K562 (cell line): ENCODE measurements around the gene RCOR2. TPM values are rescaled to one million over a fixed set of nuclear protein-coding genes. Genes with fewer than 3 reads are reported as not detected.

Experiments used
- ATAC-seq: fragments of 200-7000 bp; cut with Tn5 transposase; 3 replicates; pipeline ENCODE4 v1.9.1; 2020; ENCODE audit warnings: moderate library complexity
- BruUV-seq: library from RNA; stranded (reverse); fragments of 400-500 nt; replicated peaks from 2 replicates; lab custom pipeline; 2021; lab: Mats Ljungman, UMichigan
- CTCF ChIA-PET: fragments of 300-600 bp; formaldehyde crosslinking; extraction: SDS; loops from one replicate; lab custom pipeline; 2021; ENCODE audit warnings: low intra/inter-chr PET ratio; lab: Yijun Ruan, JAX
- POLR2A ChIA-PET: fragments of 300-600, 350-650 bp; sonication (Branson Sonifier 250); formaldehyde crosslinking; extraction: SDS; loops from one replicate; lab custom pipeline; 2021; ENCODE audit warnings: antibody characterized with exemption, inconsistent platforms; lab: Yijun Ruan, JAX
- DNase-seq, 4 experiments: peaks; one replicate each; pipeline versions ENCODE4 v3.0.0 to v3.0.0-alpha.2; 2011 to 2018; ENCODE audit warnings: low spot score in 3 of 4, mixed read lengths in 3 of 4; ENCODE audit errors: extremely low read depth in 1 of 4
- FAIRE-seq: peaks from 2 replicates; lab custom pipeline; 2011; peaks lifted over from hg19 to GRCh38; lab: Jason Lieb, UNC
- H2AFZ ChIP-seq: 2 replicates; pipeline ENCODE4 v1.6.0; 2011; ENCODE audit warnings: low read depth, low read length, control low read depth, inconsistent platforms
- H3K27ac ChIP-seq: fragments of 200-600 bp; 3 replicates; pipeline ENCODE4 v1.8.0; 2011; ENCODE audit warnings: low read depth, mild to moderate bottlenecking, control low read depth, inconsistent platforms, low read length, moderate library complexity, mixed read lengths; ENCODE audit errors: extremely low read depth
- H3K27me3 ChIP-seq, 2 experiments: fragments of 300-600 bp in 1 of 2; 2 replicates in 1 of 2; 3 replicates in 1 of 2; pipeline versions ENCODE4 v1.6.0 to v1.8.0; 2011; ENCODE audit warnings: inconsistent platforms in 2 of 2, low read length in 2 of 2, mild to moderate bottlenecking in 1 of 2, mixed read lengths in 1 of 2, moderate library complexity in 1 of 2; ENCODE audit not compliant: control insufficient read depth in 2 of 2, insufficient read depth in 2 of 2
- H3K36me3 ChIP-seq: fragments of 300-600 bp; 3 replicates; pipeline ENCODE4 v1.8.0; 2011; ENCODE audit warnings: mild to moderate bottlenecking, low read length, inconsistent platforms; ENCODE audit not compliant: control insufficient read depth, insufficient read depth
- H3K4me1 ChIP-seq, 2 experiments: fragments of 200-600 bp in 1 of 2; replicated peaks in 1 of 2; 2 replicates in 1 of 2; 3 replicates in 1 of 2; pipeline versions ENCODE4 v1.5.1 to v1.8.0; 2011; ENCODE audit warnings: inconsistent platforms in 2 of 2, low read length in 2 of 2, mild to moderate bottlenecking in 1 of 2, mixed read lengths in 1 of 2, moderate library complexity in 1 of 2; ENCODE audit not compliant: control insufficient read depth in 2 of 2, insufficient read depth in 2 of 2
- H3K4me2 ChIP-seq: 2 replicates; pipeline ENCODE4 v1.6.1; 2011; ENCODE audit warnings: low read length, control low read depth, inconsistent platforms, mixed read lengths; ENCODE audit not compliant: insufficient read depth
- H3K4me3 ChIP-seq: fragments of 200-600 bp; sonication (generic), shearing (Covaris generic); 2 replicates; pipeline ENCODE4 v1.5.1; 2016; ENCODE audit warnings: control low read depth, inconsistent platforms
- H3K79me2 ChIP-seq: fragments of 200-600 bp; 3 replicates; pipeline ENCODE4 v1.8.0; 2011; ENCODE audit warnings: low read length, inconsistent platforms; ENCODE audit not compliant: control insufficient read depth, insufficient read depth
- H3K9ac ChIP-seq, 2 experiments: 2 replicates each; pipeline versions ENCODE4 v1.6.0 to v1.6.1; 2011; ENCODE audit warnings: low read depth in 2 of 2, low read length in 2 of 2, control low read depth in 1 of 2, inconsistent platforms in 1 of 2, mild to moderate bottlenecking in 1 of 2, mixed read lengths in 1 of 2; ENCODE audit not compliant: insufficient read depth in 1 of 2
- H3K9me1 ChIP-seq: one replicate; pipeline ENCODE4 v1.6.0; 2011; ENCODE audit warnings: inconsistent platforms, mild to moderate bottlenecking, low read length, moderate library complexity; ENCODE audit not compliant: control insufficient read depth, insufficient read depth
- H3K9me3 ChIP-seq: replicated peaks from 2 replicates; pipeline ENCODE4 v1.5.1; 2011; ENCODE audit warnings: low read depth, low read length, inconsistent platforms; ENCODE audit not compliant: control insufficient read depth, insufficient read depth
- H4K20me1 ChIP-seq: replicated peaks from 2 replicates; pipeline ENCODE4 v1.6.1; 2011; ENCODE audit warnings: low read length, inconsistent platforms, mixed read lengths; ENCODE audit not compliant: control insufficient read depth, insufficient read depth
- CEBPG ChIP-seq, 3 experiments: fragments of 200-800 bp in 1 of 3; sonication (Bioruptor generic) in 1 of 3; sonication (generic) in 1 of 3; formaldehyde crosslinking in 1 of 3; IDR thresholded peaks in 2 of 3; conservative IDR thresholded peaks in 1 of 3; 2 replicates each; pipeline versions ENCODE4 v1.6.1 to v1.8.0; 2016 to 2022; ENCODE audit warnings: missing compliant biosample characterization in 2 of 3, missing genetic modification characterization in 2 of 3, mild to moderate bottlenecking in 1 of 3, missing genetic modification reagents in 1 of 3
- HSF4 ChIP-seq: fragments of 250-450 bp; sonication (Bioruptor Pico); IDR thresholded peaks from 2 replicates; pipeline ENCODE4 v2.1.2; 2022; ENCODE audit warnings: mild to moderate bottlenecking, moderate library complexity, borderline replicate concordance
- KHSRP ChIP-seq: fragments of 450-650 bp; IDR thresholded peaks from 2 replicates; pipeline ENCODE4 v1.6.1; 2017
- NR2C1 ChIP-seq, 2 experiments: fragments of 450-650 bp; IDR thresholded peaks; 2 replicates each; pipeline ENCODE4 v1.6.1; 2017; ENCODE audit warnings: mild to moderate bottlenecking in 2 of 2, antibody characterized with exemption in 1 of 2, inconsistent platforms in 1 of 2, missing compliant biosample characterization in 1 of 2, missing genetic modification characterization in 1 of 2
- POLR2H ChIP-seq: IDR thresholded peaks from 2 replicates; pipeline ENCODE4 v1.6.1; 2016; ENCODE audit warnings: missing genetic modification characterization, low read depth, mild to moderate bottlenecking, control low read depth, missing compliant biosample characterization, moderate library complexity
- POLR3G ChIP-seq: IDR thresholded peaks from 2 replicates; pipeline ENCODE4 v1.6.1; 2011; ENCODE audit not compliant: insufficient read length, insufficient replicate concordance; ENCODE audit errors: extremely low read depth
- ZBTB1 ChIP-seq: sonication (generic); formaldehyde crosslinking; IDR thresholded peaks from 2 replicates; pipeline ENCODE4 v1.8.1; 2023; ENCODE audit warnings: missing genetic modification reagents, low read depth, mild to moderate bottlenecking, borderline replicate concordance
- ZSCAN29 ChIP-seq: fragments of 450-650 bp; IDR thresholded peaks from 2 replicates; pipeline ENCODE4 v1.6.1; 2017
- WGBS: fragments of 100-300 bp; shearing (Covaris generic); methylation state at CpG from one replicate; pipeline ENCODE4 v1.1.6; 2016; ENCODE audit warnings: low coverage, mixed read lengths; ENCODE audit not compliant: insufficient coverage; ENCODE audit errors: missing lambda C conversion rate; 5-methylcytosine and 5-hydroxymethylcytosine counted together
- in situ Hi-C: fragments of 300-500 bp; cut with MboI; formaldehyde crosslinking; loops from 4 replicates; pipeline ENCODE4 v1.15.0; 2018; ENCODE audit warnings: inconsistent platforms, mixed read lengths
- intact Hi-C: fragments of 100-400 bp; cut with micrococcal nuclease; formaldehyde crosslinking; loops from 2 replicates; pipeline ENCODE4 v1.14.2; 2022
- polyA plus RNA-seq, 8 experiments: library from polyadenylated mRNA; depleted of rRNA in 4 of 8; stranded (reverse) in 5 of 8; unstranded in 3 of 8; fragments of >200 nt; fragmentation: Nextera tagmentation in 2 of 8; fragmentation: Illumina TruSeq in 1 of 8; extraction: Ambion mirVana in 2 of 8; extraction: Trizol in 1 of 8; gene quantifications; 2 replicates each; pipeline versions ENCODE4 v1.2.1 to v1.2.3, GENCODE V29; 2011 to 2014; ENCODE audit warnings: inconsistent platforms in 1 of 8, missing spikeins in 1 of 8
- total RNA-seq, 7 experiments: library from RNA; depleted of rRNA in 6 of 7; stranded (reverse); fragments of >200 nt in 6 of 7; fragmentation: Illumina TruSeq in 2 of 7; extraction: Trizol in 2 of 7; gene quantifications; 2 replicates each; pipeline versions ENCODE4 v1.2.1 to v1.2.3, GENCODE V29; 2011 to 2021; ENCODE audit warnings: low replicate concordance in 1 of 7
- TF ChIP-seq, protein P1 (sequence below): fragments of 450-650 bp; IDR thresholded peaks from one replicate; pipeline ENCODE4 v1.6.1; 2018; ENCODE audit warnings: mild to moderate bottlenecking, moderate library complexity; ENCODE audit not compliant: partially characterized antibody
- TF ChIP-seq, protein P2 (sequence below): sonication (generic); formaldehyde crosslinking; IDR thresholded peaks from 2 replicates; pipeline ENCODE4 v1.8.0; 2022; ENCODE audit warnings: mild to moderate bottlenecking, missing genetic modification reagents
- TF ChIP-seq, protein P3 (sequence below): fragments of 250-450 bp; sonication (Bioruptor Pico); IDR thresholded peaks from 2 replicates; pipeline ENCODE4 v1.4.0; 2020; ENCODE audit warnings: mild to moderate bottlenecking
- TF ChIP-seq, protein P4 (sequence below): fragments of 250-450 bp; sonication (Bioruptor Pico); IDR thresholded peaks from 2 replicates; pipeline ENCODE4 v1.8.0; 2021; ENCODE audit warnings: borderline replicate concordance, mild to moderate bottlenecking, moderate library complexity; ENCODE audit not compliant: poor library complexity, severe bottlenecking
- TF ChIP-seq, protein P5 (sequence below): fragments of 450-650 bp; formaldehyde crosslinking; IDR thresholded peaks from 2 replicates; pipeline ENCODE4 v1.4.0; 2020; ENCODE audit warnings: mild to moderate bottlenecking, moderate library complexity

Gene RCOR2
- total and polyA plus RNA-seq, 9 of the 15 experiments (the other 6 are each of a cell fraction or from before 2014, with no cell fraction given) = 0.04 to 6.5 (median 2.5) TPM; not detected in 1

DNA sequence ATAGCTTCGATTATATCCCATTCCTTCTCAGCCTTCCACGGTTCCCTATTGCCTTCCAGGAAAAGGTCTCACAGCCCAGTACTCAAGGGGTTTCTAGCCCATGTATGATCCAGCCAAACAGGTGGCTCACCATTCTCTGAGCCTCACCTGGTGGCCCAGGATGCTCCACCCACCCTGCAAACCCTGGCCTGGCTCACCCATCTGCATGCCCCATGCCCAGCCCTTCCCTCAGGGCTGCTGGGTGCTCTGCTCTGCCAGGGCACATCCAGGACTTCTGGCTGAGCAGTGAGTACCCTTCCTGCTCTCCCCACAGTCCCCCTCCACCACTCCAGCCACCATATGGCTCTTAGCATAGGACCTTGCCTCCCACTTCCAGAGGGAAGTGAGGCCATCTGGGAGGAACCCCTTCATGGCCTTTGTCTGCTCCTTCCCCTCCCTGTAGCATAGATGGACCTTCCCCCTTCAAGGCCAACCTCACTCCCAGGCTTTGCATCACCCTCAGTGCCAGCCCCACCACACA lies 5.8 kb upstream of the RCOR2 start (continued):
- no peak for TF ChIP-seq POLR3G
- no peak for TF ChIP-seq POLR2H (tag)
- TF ChIP-seq ZBTB1 (CRISPR knock-in tag) = no peak
- TF ChIP-seq, protein P1, sequence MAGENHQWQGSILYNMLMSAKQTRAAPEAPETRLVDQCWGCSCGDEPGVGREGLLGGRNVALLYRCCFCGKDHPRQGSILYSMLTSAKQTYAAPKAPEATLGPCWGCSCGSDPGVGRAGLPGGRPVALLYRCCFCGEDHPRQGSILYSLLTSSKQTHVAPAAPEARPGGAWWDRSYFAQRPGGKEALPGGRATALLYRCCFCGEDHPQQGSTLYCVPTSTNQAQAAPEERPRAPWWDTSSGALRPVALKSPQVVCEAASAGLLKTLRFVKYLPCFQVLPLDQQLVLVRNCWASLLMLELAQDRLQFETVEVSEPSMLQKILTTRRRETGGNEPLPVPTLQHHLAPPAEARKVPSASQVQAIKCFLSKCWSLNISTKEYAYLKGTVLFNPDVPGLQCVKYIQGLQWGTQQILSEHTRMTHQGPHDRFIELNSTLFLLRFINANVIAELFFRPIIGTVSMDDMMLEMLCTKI = no peak
- TF ChIP-seq, protein P2, sequence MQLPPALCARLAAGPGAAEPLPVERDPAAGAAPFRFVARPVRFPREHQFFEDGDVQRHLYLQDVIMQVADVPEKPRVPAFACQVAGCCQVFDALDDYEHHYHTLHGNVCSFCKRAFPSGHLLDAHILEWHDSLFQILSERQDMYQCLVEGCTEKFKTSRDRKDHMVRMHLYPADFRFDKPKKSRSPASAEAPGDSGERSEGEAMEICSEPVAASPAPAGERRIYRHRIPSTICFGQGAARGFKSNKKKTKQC = no peak

DNA sequence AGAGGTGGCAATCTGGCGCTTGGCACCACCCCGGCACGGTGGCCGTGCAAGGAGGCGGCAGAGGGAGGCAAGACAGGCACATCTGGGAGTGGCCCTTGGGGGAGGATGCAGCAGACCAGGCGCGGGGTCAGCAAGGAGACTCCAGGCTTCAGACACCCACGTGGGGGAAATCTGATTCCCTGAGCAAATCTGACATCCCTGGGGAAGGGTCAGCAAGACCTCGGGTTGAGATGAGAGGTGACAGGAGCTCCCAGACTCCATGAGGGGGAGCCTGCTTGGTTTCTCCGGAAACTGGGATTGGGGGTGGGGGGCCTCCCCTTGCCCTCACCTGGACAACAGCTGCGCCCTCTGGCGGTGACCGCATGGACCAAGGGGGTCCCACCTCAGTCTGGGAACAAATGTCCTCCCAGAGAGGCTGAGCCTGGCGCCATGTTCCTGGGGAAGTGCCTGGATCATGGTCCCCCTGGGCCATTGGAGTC lies 4.0 kb upstream of the RCOR2 start:
- no TSS peak for BruUV-seq
- WGBS = 21% methylated on average over 13 of the region's 14 CpGs
- no peak overlapping the region for H3K27ac ChIP-seq
- no peaks in the 10 kb centered on the region for H3K9me3 ChIP-seq
- FAIRE-seq (peak; percentile 37), DNase-seq (peak; percentile 73 to 83 (median 77)), ATAC-seq (peak; percentile 29)
- H3K36me3 ChIP-seq = no peaks in the 10 kb centered on the region
- H3K9me1 ChIP-seq = no peaks in the 10 kb centered on the region
- in situ Hi-C loops = no loop called here
- CTCF ChIA-PET = no interaction called here
- H2AFZ ChIP-seq = peak overlapping the region; percentile 47; the same call in 1 of the 2 replicates
- no peaks in the 10 kb centered on the region for H3K27me3 ChIP-seq
- no peaks in the 10 kb centered on the region for H3K79me2 ChIP-seq
- no peak overlapping the region for H3K4me3 ChIP-seq
- intact Hi-C loops = no loop called here
- peak overlapping the region in 1 of 2 experiments; percentile 32; a peak in 2 of 4 replicates for H3K9ac ChIP-seq
- H4K20me1 ChIP-seq = no peaks in the 10 kb centered on the region
- POLR2A ChIA-PET = no interaction called here
- peaks cover 42 to 59% of the 10 kb centered on the region in 2 experiments for H3K4me1 ChIP-seq
- H3K4me2 ChIP-seq = no peak overlapping the region
- TF ChIP-seq HSF4 (CRISPR knock-in tag) (no peak), KHSRP (no peak), NR2C1 (IDR thresholded peaks at IDR 0.05) (0 out of 2 replicates have a peak, but pooled peaks have one; percentile 37), NR2C1 (tag; IDR thresholded peaks at IDR 0.05) (no peak), CEBPG (CRISPR knock-in tag; IDR thresholded peaks at IDR 0.05) (no peak), CEBPG (tag; conservative IDR thresholded peaks at IDR 0.05 in 1 of 2, IDR thresholded peaks at IDR 0.05 in 1 of 2) (no peak), ZSCAN29 (peak; percentile 89)
- TF ChIP-seq, protein P3, sequence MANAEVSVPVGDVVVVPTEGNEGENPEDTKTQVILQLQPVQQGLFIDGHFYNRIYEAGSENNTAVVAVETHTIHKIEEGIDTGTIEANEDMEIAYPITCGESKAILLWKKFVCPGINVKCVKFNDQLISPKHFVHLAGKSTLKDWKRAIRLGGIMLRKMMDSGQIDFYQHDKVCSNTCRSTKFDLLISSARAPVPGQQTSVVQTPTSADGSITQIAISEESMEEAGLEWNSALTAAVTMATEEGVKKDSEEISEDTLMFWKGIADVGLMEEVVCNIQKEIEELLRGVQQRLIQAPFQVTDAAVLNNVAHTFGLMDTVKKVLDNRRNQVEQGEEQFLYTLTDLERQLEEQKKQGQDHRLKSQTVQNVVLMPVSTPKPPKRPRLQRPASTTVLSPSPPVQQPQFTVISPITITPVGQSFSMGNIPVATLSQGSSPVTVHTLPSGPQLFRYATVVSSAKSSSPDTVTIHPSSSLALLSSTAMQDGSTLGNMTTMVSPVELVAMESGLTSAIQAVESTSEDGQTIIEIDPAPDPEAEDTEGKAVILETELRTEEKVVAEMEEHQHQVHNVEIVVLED (CRISPR knock-in tag) = no peak
- TF ChIP-seq, protein P4, sequence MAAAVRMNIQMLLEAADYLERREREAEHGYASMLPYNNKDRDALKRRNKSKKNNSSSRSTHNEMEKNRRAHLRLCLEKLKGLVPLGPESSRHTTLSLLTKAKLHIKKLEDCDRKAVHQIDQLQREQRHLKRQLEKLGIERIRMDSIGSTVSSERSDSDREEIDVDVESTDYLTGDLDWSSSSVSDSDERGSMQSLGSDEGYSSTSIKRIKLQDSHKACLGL = no peak
- TF ChIP-seq, protein P5, sequence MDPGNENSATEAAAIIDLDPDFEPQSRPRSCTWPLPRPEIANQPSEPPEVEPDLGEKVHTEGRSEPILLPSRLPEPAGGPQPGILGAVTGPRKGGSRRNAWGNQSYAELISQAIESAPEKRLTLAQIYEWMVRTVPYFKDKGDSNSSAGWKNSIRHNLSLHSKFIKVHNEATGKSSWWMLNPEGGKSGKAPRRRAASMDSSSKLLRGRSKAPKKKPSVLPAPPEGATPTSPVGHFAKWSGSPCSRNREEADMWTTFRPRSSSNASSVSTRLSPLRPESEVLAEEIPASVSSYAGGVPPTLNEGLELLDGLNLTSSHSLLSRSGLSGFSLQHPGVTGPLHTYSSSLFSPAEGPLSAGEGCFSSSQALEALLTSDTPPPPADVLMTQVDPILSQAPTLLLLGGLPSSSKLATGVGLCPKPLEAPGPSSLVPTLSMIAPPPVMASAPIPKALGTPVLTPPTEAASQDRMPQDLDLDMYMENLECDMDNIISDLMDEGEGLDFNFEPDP (CRISPR knock-in tag) = no peak
